ENCODE measurements around the gene COX11. TPM values are rescaled to one million over a fixed set of nuclear protein-coding genes. Genes with fewer than 3 reads are reported as not detected.
A peak's percentile ranks its signal among the peaks of the same experiment; 100 is the strongest.

The COX11 gene, protein sequence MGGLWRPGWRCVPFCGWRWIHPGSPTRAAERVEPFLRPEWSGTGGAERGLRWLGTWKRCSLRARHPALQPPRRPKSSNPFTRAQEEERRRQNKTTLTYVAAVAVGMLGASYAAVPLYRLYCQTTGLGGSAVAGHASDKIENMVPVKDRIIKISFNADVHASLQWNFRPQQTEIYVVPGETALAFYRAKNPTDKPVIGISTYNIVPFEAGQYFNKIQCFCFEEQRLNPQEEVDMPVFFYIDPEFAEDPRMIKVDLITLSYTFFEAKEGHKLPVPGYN
- 80.9 and 82.9 TPM in 2 replicates for total RNA-seq (2014; rRNA removed; shearing (Covaris generic))

DNA sequence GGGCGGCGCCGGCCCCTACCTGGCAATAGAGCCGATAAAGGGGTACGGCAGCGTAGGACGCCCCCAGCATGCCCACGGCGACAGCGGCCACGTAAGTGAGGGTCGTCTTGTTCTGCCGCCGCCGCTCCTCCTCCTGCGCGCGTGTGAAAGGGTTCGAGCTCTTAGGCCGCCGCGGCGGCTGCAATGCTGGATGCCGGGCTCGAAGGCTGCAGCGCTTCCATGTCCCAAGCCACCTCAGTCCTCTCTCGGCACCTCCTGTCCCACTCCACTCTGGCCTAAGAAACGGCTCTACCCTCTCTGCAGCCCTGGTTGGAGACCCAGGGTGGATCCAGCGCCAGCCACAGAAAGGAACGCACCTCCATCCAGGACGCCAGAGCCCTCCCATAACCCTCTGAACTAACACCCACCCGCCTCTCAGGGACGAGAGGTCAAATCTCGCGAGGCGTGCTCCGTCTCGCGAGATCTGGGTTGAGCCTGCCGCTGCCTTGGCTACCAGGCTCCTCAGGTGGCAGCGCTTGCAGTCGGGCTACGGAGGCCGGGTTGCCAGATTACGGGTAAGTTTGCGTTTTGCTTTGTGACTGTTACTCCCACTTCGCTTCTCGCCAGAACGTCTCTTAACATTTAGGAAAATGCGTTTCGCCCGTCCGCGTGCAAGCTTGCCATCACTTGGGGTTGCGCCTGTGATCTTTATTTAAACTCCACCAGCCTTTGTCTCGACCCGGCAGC, at the start of gene COX11, which contains the start of gene STXBP4:
Gene COX11 (minus strand): TSS at position 393 of the 726 bp plus-strand sequence. CDS start 8 bp downstream, at position 385.
Gene STXBP4 (plus strand): TSS at position 504 of the 726 bp plus-strand sequence. CDS start 17,455 bp downstream, outside the sequence.
- DNase-seq, result peak; percentile 91 to 97
- Histone ChIP-seq H3K27ac (peak within 1 kb of the TSS; percentile 61), H3K36me3 (peaks cover 21% of the 10 kb centered on the region), H3K4me3 (peak within 1 kb of the TSS; percentile 79), H3K27me3 (no peaks in the 10 kb centered on the region), H3K9me3 (replicated peaks) (no peaks in the 10 kb centered on the region), H3K4me1 (peaks cover 2% of the 10 kb centered on the region; the same call in 1 of the 2 replicates)

DNA sequence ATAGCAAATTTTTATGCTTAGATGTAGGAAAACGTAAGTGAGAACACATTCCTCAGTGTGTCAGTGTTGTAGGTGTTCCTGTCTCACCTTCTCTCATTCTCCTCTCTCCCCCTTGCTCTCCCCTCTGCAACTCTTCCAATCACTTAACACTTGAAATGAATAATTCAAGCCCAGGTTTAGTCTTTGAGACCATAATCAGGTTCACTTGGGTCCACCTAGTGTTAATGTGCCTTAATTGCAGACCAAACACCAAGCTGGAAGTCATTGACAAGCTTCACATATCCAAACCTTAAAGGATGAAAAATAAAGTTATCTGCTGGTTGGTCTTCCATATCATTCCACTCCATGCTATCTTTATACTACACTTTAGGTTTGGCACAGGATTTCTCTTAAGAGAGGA, 37.1 kb upstream of the COX11 start:
- Histone ChIP-seq H3K9me3 (replicated peaks) (no peaks in the 10 kb centered on the region), H3K27ac (no peak overlapping the region), H3K4me3 (no peak overlapping the region), H3K4me1 (no peaks in the 10 kb centered on the region), H3K36me3 (peaks cover 10% of the 10 kb centered on the region; the same call in 1 of the 2 replicates), H3K27me3 (no peaks in the 10 kb centered on the region)
- DNase-seq, result peak in 1 of 2 experiments; percentile 47

- Histone ChIP-seq H3K4me1 (no peaks in the 10 kb centered on the region), H3K27me3 (no peaks in the 10 kb centered on the region), H3K4me3 (no peak overlapping the region), H3K27ac (no peak overlapping the region), H3K36me3 (peaks cover 9% of the 10 kb centered on the region; the same call in 1 of the 2 replicates), H3K9me3 (replicated peaks) (no peaks in the 10 kb centered on the region)
- DNase-seq, result no peak
Measured at GRCh38 chr17:55004484-55004883, 36.0 kb upstream of the COX11 start.

DNA sequence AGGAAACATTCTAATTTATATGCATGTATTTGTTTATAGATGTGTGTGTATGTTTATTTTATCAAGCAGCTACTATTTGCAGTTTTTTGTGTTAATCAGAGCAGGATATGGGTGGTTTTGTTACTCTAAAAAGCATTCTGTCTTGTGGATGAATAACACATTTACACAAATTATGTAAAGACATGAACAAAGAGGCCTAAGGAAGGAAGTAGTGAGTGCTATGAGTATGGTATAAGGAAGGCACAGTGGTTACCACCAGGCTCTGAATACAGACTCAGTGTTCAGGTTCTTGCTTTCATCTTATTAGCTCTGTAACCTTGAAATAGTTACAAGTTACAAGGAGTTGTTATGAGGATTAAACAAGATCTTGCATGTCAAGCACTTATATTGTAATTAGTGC, 34.0 kb upstream of the COX11 start:
- Histone ChIP-seq H3K4me1 (no peaks in the 10 kb centered on the region), H3K27me3 (no peaks in the 10 kb centered on the region), H3K36me3 (peaks cover 5% of the 10 kb centered on the region; the same call in 1 of the 2 replicates), H3K9me3 (replicated peaks) (no peaks in the 10 kb centered on the region), H3K27ac (no peak overlapping the region), H3K4me3 (no peak overlapping the region)
- DNase-seq, result no peak

- Histone ChIP-seq H3K9me3 (replicated peaks) (no peaks in the 10 kb centered on the region), H3K27ac (no peak overlapping the region), H3K4me1 (no peaks in the 10 kb centered on the region)
Measured at GRCh38 chr17:54996441-54996840, 28.0 kb upstream of the COX11 start.

GRCh38 chr17:54992797-54993639, 24.6 kb upstream of the COX11 start:
- Histone ChIP-seq H3K9me3 (replicated peaks) (no peaks in the 10 kb centered on the region), H3K4me1 (no peaks in the 10 kb centered on the region), H3K27me3 (no peaks in the 10 kb centered on the region), H3K4me3 (no peak overlapping the region), H3K27ac (no peak overlapping the region), H3K36me3 (no peaks in the 10 kb centered on the region)
- peak; percentile 11 to 71 for DNase-seq

More at GRCh38 chr17:54996441-54996840, 28.0 kb upstream of the COX11 start:
- Histone ChIP-seq H3K27me3 (no peaks in the 10 kb centered on the region), H3K4me3 (no peak overlapping the region), H3K36me3 (peaks cover 5% of the 10 kb centered on the region; the same call in 1 of the 2 replicates)
- DNase-seq, result no peak

DNA sequence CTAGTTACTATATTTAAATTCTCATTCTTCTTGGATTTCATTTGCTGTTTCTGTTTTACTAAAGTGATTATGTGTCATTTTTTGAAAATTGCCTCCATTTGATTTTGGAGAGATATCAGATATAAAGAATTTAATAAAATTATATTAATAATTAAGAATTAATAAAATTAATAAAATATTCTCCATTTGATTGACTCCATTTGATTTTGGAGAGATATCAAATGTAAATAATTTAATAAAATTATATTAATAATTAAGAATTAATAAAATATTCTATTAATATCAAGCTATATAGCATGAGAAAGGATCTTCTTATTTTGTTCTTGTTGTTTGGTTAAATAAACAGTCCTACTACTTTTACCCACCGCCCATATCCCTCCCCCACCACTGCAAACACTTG, 23.1 kb upstream of the COX11 start:
- Histone ChIP-seq H3K36me3 (no peaks in the 10 kb centered on the region), H3K27ac (no peak overlapping the region), H3K4me3 (no peak overlapping the region), H3K9me3 (replicated peaks) (no peaks in the 10 kb centered on the region), H3K4me1 (no peaks in the 10 kb centered on the region), H3K27me3 (no peaks in the 10 kb centered on the region)
- DNase-seq, result no peak

DNA sequence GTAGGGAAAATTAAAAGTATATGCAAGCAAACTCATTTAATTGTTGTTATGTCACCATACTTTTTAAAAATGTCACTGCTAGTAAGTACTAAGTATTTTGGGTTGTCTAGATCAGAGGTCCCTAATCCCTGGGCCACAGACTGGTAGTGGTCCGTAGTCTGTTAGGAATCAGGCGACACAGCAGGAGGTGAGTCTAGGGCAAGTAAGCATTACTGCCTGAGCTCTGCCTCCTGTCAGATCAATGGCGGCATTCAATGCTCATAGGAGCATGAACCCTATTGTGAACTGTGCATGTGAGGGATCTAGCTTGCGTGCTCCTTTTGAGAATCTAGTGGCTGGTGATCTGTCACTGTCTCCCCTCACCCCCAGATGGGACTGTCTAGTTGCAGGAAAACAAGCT, 21.7 kb upstream of the COX11 start:
- Histone ChIP-seq H3K36me3 (no peaks in the 10 kb centered on the region), H3K4me3 (no peak overlapping the region), H3K4me1 (no peaks in the 10 kb centered on the region), H3K27ac (no peak overlapping the region), H3K9me3 (replicated peaks) (no peaks in the 10 kb centered on the region), H3K27me3 (no peaks in the 10 kb centered on the region)
- DNase-seq, result no peak

GRCh38 chr17:54985476-54985875, 17.0 kb upstream of the COX11 start:
- no peaks in the 10 kb centered on the region; the same call in 1 of the 2 replicates for H3K9me3 ChIP-seq (replicated peaks)
- H3K4me1 ChIP-seq, result no peaks in the 10 kb centered on the region
- H3K27ac ChIP-seq, result no peak overlapping the region
- DNase-seq, result no peak
- no peaks in the 10 kb centered on the region for H3K27me3 ChIP-seq
- H3K4me3 ChIP-seq, result no peak overlapping the region
- no peaks in the 10 kb centered on the region for H3K36me3 ChIP-seq

DNA sequence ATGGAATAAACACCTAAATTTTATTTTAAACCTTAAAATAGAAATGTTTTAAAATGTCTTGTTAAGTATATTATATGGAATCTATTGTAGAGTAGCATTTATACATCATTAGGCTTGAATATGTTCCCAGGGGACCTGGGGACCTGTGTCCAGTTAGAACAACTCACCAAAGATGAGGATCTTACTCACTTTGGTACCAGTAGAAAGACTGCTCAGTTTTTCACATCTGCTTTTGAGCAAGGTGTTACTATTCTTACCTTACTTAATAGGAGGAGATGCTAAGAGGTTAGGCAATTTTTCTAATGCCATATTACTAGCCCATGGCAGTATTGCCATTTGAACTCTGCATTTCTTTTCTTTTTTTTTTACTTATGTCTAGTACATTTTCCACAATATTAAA, 14.8 kb upstream of the COX11 start:
- Histone ChIP-seq H3K9me3 (replicated peaks) (no peaks in the 10 kb centered on the region; the same call in 1 of the 2 replicates), H3K27ac (no peak overlapping the region), H3K27me3 (no peaks in the 10 kb centered on the region), H3K36me3 (0 out of 2 replicates have a peak, but pooled peaks cover 2% of the 10 kb centered on the region), H3K4me1 (no peaks in the 10 kb centered on the region), H3K4me3 (no peak overlapping the region)
- DNase-seq, result no peak

DNA sequence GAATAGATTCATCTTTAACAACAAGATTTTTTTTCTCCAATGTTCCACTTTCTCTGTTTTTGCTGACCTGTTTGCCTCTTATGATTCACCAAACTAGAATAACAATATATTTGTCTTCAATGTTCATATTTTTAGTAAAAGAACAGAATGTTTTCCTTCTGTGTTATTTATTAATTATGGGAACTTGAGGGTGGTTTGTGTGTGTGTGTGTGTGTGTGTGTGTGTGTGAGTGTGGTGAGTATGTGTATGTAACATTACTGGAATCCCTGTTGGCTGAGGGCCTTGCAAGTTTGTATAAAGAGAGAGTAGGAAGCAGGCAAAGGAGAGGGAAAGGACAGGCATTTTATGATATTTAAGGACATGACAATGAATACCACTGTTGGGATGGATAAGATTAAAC, 13.9 kb upstream of the COX11 start:
- H3K4me3 ChIP-seq, result no peak overlapping the region
- DNase-seq, result no peak

GRCh38 chr17:54980375-54980774, 11.9 kb upstream of the COX11 start:
- 0 out of 2 replicates have a peak, but pooled peaks cover 2% of the 10 kb centered on the region for H3K36me3 ChIP-seq

More for the DNA sequence above, 13.9 kb upstream of the COX11 start:
- 0 out of 2 replicates have a peak, but pooled peaks cover 2% of the 10 kb centered on the region for H3K36me3 ChIP-seq
- H3K27ac ChIP-seq, result no peak overlapping the region
- no peaks in the 10 kb centered on the region for H3K4me1 ChIP-seq
- H3K9me3 ChIP-seq (replicated peaks), result no peaks in the 10 kb centered on the region; the same call in 1 of the 2 replicates
- H3K27me3 ChIP-seq, result no peaks in the 10 kb centered on the region

GRCh38 chr17:54979657-54980056, 11.2 kb upstream of the COX11 start:
- H3K27me3 ChIP-seq, result no peaks in the 10 kb centered on the region
- DNase-seq, result no peak

More at GRCh38 chr17:54980375-54980774, 11.9 kb upstream of the COX11 start:
- Histone ChIP-seq H3K9me3 (replicated peaks) (no peaks in the 10 kb centered on the region; the same call in 1 of the 2 replicates), H3K27ac (no peak overlapping the region), H3K4me1 (no peaks in the 10 kb centered on the region), H3K27me3 (no peaks in the 10 kb centered on the region), H3K4me3 (no peak overlapping the region)
- no peak for DNase-seq

DNA sequence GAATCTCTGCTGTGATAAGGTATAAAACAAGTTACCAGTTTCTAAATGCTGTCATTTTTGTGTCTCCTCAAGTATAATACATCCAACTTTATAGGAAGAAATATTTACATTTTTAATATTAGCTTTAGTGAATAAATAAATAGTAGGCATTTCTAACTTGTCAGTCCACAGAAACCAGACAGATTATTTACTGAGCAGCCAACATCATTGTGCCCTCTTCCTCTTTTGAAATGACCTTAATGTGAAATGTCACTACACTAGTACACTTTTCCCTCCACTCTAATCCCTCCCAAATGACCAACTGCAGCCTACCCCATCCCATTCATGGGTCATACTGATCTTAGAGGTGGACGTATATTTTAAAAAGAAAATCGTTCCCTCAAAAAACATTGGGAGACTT, 9.3 kb upstream of the COX11 start:
- DNase-seq, result no peak
- no peaks in the 10 kb centered on the region for H3K27me3 ChIP-seq
- no peak overlapping the region for H3K27ac ChIP-seq
- H3K36me3 ChIP-seq, result 0 out of 2 replicates have a peak, but pooled peaks cover 2% of the 10 kb centered on the region
- no peak overlapping the region for H3K4me3 ChIP-seq
- H3K4me1 ChIP-seq, result no peaks in the 10 kb centered on the region
- no peaks in the 10 kb centered on the region; the same call in 1 of the 2 replicates for H3K9me3 ChIP-seq (replicated peaks)

More at GRCh38 chr17:54979657-54980056, 11.2 kb upstream of the COX11 start:
- no peaks in the 10 kb centered on the region for H3K4me1 ChIP-seq
- no peak overlapping the region for H3K4me3 ChIP-seq
- H3K9me3 ChIP-seq (replicated peaks), result no peaks in the 10 kb centered on the region; the same call in 1 of the 2 replicates
- 0 out of 2 replicates have a peak, but pooled peaks cover 2% of the 10 kb centered on the region for H3K36me3 ChIP-seq
- no peak overlapping the region for H3K27ac ChIP-seq

Data from SJCRH30 (cell line).